H1 (cell line): ENCODE results near the gene ANKRD60. TPM values are rescaled to one million over a fixed set of nuclear protein-coding genes. Genes with fewer than 3 reads are reported as not detected.

Source experiments
- CTCF ChIA-PET: fragments of 300-600 bp; sonication (Branson Sonifier 250); formaldehyde crosslinking; loops from one replicate; lab custom pipeline; 2021; ENCODE audit not compliant: partially characterized antibody; lab: Charles Lee
- POLR2A ChIA-PET: fragments of 300-600 bp; sonication (Branson Sonifier 250); formaldehyde crosslinking; loops from one replicate; lab custom pipeline; 2021; ENCODE audit warnings: inconsistent platforms; ENCODE audit not compliant: partially characterized antibody; lab: Charles Lee
- DNase-seq, 2 experiments: peaks; one replicate each; pipeline versions ENCODE4 v3.0.0 to v3.0.0-alpha.2; 2010 to 2022; ENCODE audit warnings: low spot score in 2 of 2, low read depth in 1 of 2, mixed read lengths in 1 of 2
- FAIRE-seq: peaks from 2 replicates; lab custom pipeline; 2011; peaks lifted over from hg19 to GRCh38; lab: Jason Lieb, UNC
- H2AFZ ChIP-seq: 2 replicates; pipeline ENCODE4 v1.8.1; 2012; ENCODE audit warnings: low read length, inconsistent platforms
- H2AK5ac ChIP-seq: 2 replicates; pipeline ENCODE4 v1.6.1; 2013; ENCODE audit warnings: low read depth, low read length
- H2BK120ac ChIP-seq: replicated peaks from 2 replicates; pipeline ENCODE3; 2013; ENCODE audit warnings: low read depth, low read length, inconsistent platforms
- H2BK12ac ChIP-seq: 2 replicates; pipeline ENCODE4 v1.6.1; 2013; ENCODE audit warnings: low read depth, low read length
- H2BK15ac ChIP-seq: 2 replicates; pipeline ENCODE4 v1.6.1; 2013; ENCODE audit warnings: low read length
- H2BK20ac ChIP-seq: 2 replicates; pipeline ENCODE4 v1.6.1; 2013; ENCODE audit warnings: low read length
- H2BK5ac ChIP-seq: 2 replicates; pipeline ENCODE4 v1.6.1; 2013; ENCODE audit warnings: low read depth, low read length
- H3K14ac ChIP-seq: 2 replicates; pipeline ENCODE4 v1.6.1; 2013; ENCODE audit warnings: inconsistent platforms; ENCODE audit not compliant: insufficient read length
- H3K18ac ChIP-seq: 2 replicates; pipeline ENCODE4 v1.6.1; 2013; ENCODE audit warnings: low read length; ENCODE audit errors: extremely low read depth
- H3K23ac ChIP-seq: 2 replicates; pipeline ENCODE4 v1.6.1; 2013; ENCODE audit warnings: inconsistent platforms; ENCODE audit not compliant: insufficient read length
- H3K23me2 ChIP-seq: 2 replicates; pipeline ENCODE4 v1.6.1; 2013; ENCODE audit warnings: low read depth, low read length
- H3K27ac ChIP-seq: 2 replicates; pipeline ENCODE4 v1.6.1; 2011; ENCODE audit warnings: low read depth, low read length, inconsistent platforms
- H3K27me3 ChIP-seq, 4 experiments: replicated peaks in 1 of 4; 1 replicate in 1 of 4; 2 replicates in 3 of 4; pipeline versions ENCODE4 v1.6.1 to v1.8.1; 2011 to 2013; ENCODE audit warnings: low read length in 3 of 4, mild to moderate bottlenecking in 3 of 4, inconsistent platforms in 2 of 4, mixed read lengths in 2 of 4, moderate library complexity in 1 of 4; ENCODE audit not compliant: control insufficient read depth in 3 of 4, insufficient read depth in 3 of 4; ENCODE audit errors: extremely low read depth in 1 of 4
- H3K36me3 ChIP-seq, 4 experiments: 2 replicates each; pipeline versions ENCODE4 v1.6.1 to v1.8.1; 2011 to 2013; ENCODE audit warnings: mild to moderate bottlenecking in 4 of 4, low read length in 3 of 4, moderate library complexity in 2 of 4, control low read depth in 1 of 4, inconsistent platforms in 1 of 4; ENCODE audit not compliant: insufficient read depth in 4 of 4, control insufficient read depth in 2 of 4
- H3K4ac ChIP-seq: replicated peaks from 2 replicates; pipeline ENCODE3; 2013; ENCODE audit warnings: low read length, low read depth, mixed read lengths, inconsistent platforms; ENCODE audit not compliant: insufficient read length
- H3K4me1 ChIP-seq, 4 experiments: replicated peaks in 1 of 4; 1 replicate in 1 of 4; 2 replicates in 3 of 4; pipeline versions ENCODE4 v1.6.1 to v1.8.1; 2011 to 2013; ENCODE audit warnings: low read length in 3 of 4, inconsistent platforms in 2 of 4, mixed read lengths in 1 of 4; ENCODE audit not compliant: insufficient read depth in 4 of 4, control insufficient read depth in 3 of 4
- H3K4me2 ChIP-seq, 2 experiments: 2 replicates each; pipeline versions ENCODE4 v1.6.1 to v1.8.1; 2011 to 2013; ENCODE audit warnings: low read depth in 2 of 2, low read length in 2 of 2, control low read depth in 1 of 2, inconsistent platforms in 1 of 2, mild to moderate bottlenecking in 1 of 2; ENCODE audit not compliant: insufficient read depth in 1 of 2
- H3K4me3 ChIP-seq, 4 experiments: fragments of 200-600, 300-600 bp in 1 of 4; sonication (generic), shearing (Covaris generic), sonication (Bioruptor Twin) in 1 of 4; 2 replicates each; pipeline versions ENCODE4 v1.5.1 to v1.8.1; 2011 to 2016; ENCODE audit warnings: low read length in 4 of 4, low read depth in 3 of 4, control low read depth in 2 of 4, inconsistent platforms in 2 of 4, mild to moderate bottlenecking in 2 of 4, mixed read lengths in 1 of 4, moderate library complexity in 1 of 4; ENCODE audit not compliant: insufficient read depth in 2 of 4; ENCODE audit errors: extremely low read depth in 1 of 4
- H3K56ac ChIP-seq: replicated peaks from 2 replicates; pipeline ENCODE3; 2013; ENCODE audit warnings: low read depth, mild to moderate bottlenecking, mixed read lengths, low read length, inconsistent platforms; ENCODE audit not compliant: insufficient read length
- H3K79me1 ChIP-seq: 2 replicates; pipeline ENCODE4 v1.6.1; 2013; ENCODE audit warnings: low read depth, low read length, control low read depth
- H3K79me2 ChIP-seq, 2 experiments: 2 replicates each; pipeline versions ENCODE4 v1.6.1 to v1.8.1; 2012 to 2013; ENCODE audit warnings: low read length in 2 of 2, mild to moderate bottlenecking in 2 of 2, inconsistent platforms in 1 of 2; ENCODE audit not compliant: insufficient read depth in 2 of 2, control insufficient read depth in 1 of 2
- H3K9ac ChIP-seq, 4 experiments: replicated peaks in 1 of 4; 1 replicate in 1 of 4; 2 replicates in 3 of 4; pipeline versions ENCODE4 v1.6.1 to v1.8.1; 2011 to 2013; ENCODE audit warnings: low read depth in 3 of 4, low read length in 3 of 4, control low read depth in 2 of 4, mild to moderate bottlenecking in 2 of 4, moderate library complexity in 2 of 4, inconsistent platforms in 1 of 4; ENCODE audit errors: extremely low read depth in 1 of 4
- H3K9me3 ChIP-seq, 2 experiments: 2 replicates each; pipeline versions ENCODE4 v1.6.1 to v1.8.1; 2012 to 2013; ENCODE audit warnings: mild to moderate bottlenecking in 2 of 2, moderate library complexity in 2 of 2, control low read depth in 1 of 2, inconsistent platforms in 1 of 2, low read depth in 1 of 2, low read length in 1 of 2, mixed read lengths in 1 of 2; ENCODE audit not compliant: insufficient read depth in 2 of 2
- H4K20me1 ChIP-seq, 2 experiments: replicated peaks in 1 of 2; 2 replicates each; pipeline versions ENCODE3 to v1.8.1; 2011 to 2013; ENCODE audit warnings: inconsistent platforms in 2 of 2, low read length in 2 of 2, mild to moderate bottlenecking in 1 of 2; ENCODE audit not compliant: insufficient read depth in 2 of 2, control insufficient read depth in 1 of 2
- H4K5ac ChIP-seq: 2 replicates; pipeline ENCODE4 v1.6.1; 2013; ENCODE audit warnings: low read length, low read depth, mixed read lengths, inconsistent platforms; ENCODE audit not compliant: insufficient read length
- H4K8ac ChIP-seq: 2 replicates; pipeline ENCODE4 v1.8.0; 2013; ENCODE audit warnings: mild to moderate bottlenecking, moderate library complexity, low read length, inconsistent platforms; ENCODE audit not compliant: insufficient read depth; ENCODE audit errors: extremely low read depth
- H4K91ac ChIP-seq: replicated peaks from 2 replicates; pipeline ENCODE3; 2013; ENCODE audit warnings: low read length, mixed read lengths, inconsistent platforms; ENCODE audit not compliant: insufficient read length
- ASH2L ChIP-seq: fragments of 200-600, 300-600 bp; sonication (generic); IDR thresholded peaks from one replicate; pipeline ENCODE4 v1.7.1; 2017; ENCODE audit warnings: low read length
- CHD2 ChIP-seq: IDR thresholded peaks from 2 replicates; pipeline ENCODE4 v1.6.1; 2012; ENCODE audit warnings: low read length, improper control_type of control experiment
- CTBP2 ChIP-seq: IDR thresholded peaks from 2 replicates; pipeline ENCODE4 v1.7.0; 2011; ENCODE audit warnings: borderline replicate concordance, mild to moderate bottlenecking, moderate library complexity, mixed read lengths, low read length; ENCODE audit not compliant: insufficient read depth, insufficient read length
- GABPA ChIP-seq: IDR thresholded peaks from 2 replicates; pipeline ENCODE4 v1.6.1; 2011; ENCODE audit warnings: mild to moderate bottlenecking, low read length, moderate library complexity, borderline replicate concordance; ENCODE audit not compliant: insufficient read depth
- GTF2F1 ChIP-seq: IDR thresholded peaks from 2 replicates; pipeline ENCODE4 v1.6.1; 2012; ENCODE audit warnings: low read depth, low read length, improper control_type of control experiment, borderline replicate concordance
- PHF8 ChIP-seq: fragments of 200-600 bp; sonication (generic); conservative IDR thresholded peaks from 2 replicates; pipeline ENCODE4 v1.7.1; 2012; ENCODE audit warnings: low read depth, mild to moderate bottlenecking, inconsistent platforms, low read length, moderate library complexity
- RBBP5 ChIP-seq: IDR thresholded peaks from 2 replicates; pipeline ENCODE4 v1.7.1; 2012; ENCODE audit warnings: low read depth, mild to moderate bottlenecking, inconsistent platforms, low read length, moderate library complexity, borderline replicate concordance
- RXRA ChIP-seq: IDR thresholded peaks from 2 replicates; pipeline ENCODE4 v1.6.1; 2011; ENCODE audit warnings: low read depth, mild to moderate bottlenecking, low read length, moderate library complexity; ENCODE audit not compliant: insufficient read depth
- SIN3A ChIP-seq, 2 experiments: IDR thresholded peaks in 1 of 2; conservative IDR thresholded peaks in 1 of 2; 2 replicates each; pipeline ENCODE4 v1.6.1; 2011 to 2012; ENCODE audit warnings: low read length in 2 of 2, improper control_type of control experiment in 1 of 2, low read depth in 1 of 2, mild to moderate bottlenecking in 1 of 2
- SIRT6 ChIP-seq: IDR thresholded peaks from one replicate; pipeline ENCODE4 v1.7.1; 2012; ENCODE audit warnings: low read length, inconsistent platforms
- SIX5 ChIP-seq: IDR thresholded peaks from 2 replicates; pipeline ENCODE4 v1.6.1; 2011; ENCODE audit warnings: mild to moderate bottlenecking, low read depth, low read length
- SUZ12 ChIP-seq: fragments of 200-600 bp; sonication (generic); IDR thresholded peaks from 2 replicates; pipeline ENCODE4 v1.6.1; 2012; ENCODE audit warnings: mild to moderate bottlenecking, inconsistent platforms, low read length, moderate library complexity, mixed read lengths
- WGBS, 2 experiments: shearing (Covaris generic) in 1 of 2; methylation state at CpG; one replicate each; pipeline versions ENCODE4 v1.1.6 to v1.1.7; 2013 to 2015; ENCODE audit warnings: low lambda C conversion rate in 2 of 2, mixed read lengths in 2 of 2, inconsistent platforms in 1 of 2, low coverage in 1 of 2, missing lambda C conversion rate in 1 of 2; ENCODE audit not compliant: insufficient replicate concordance in 2 of 2, insufficient coverage in 1 of 2, insufficient read length in 1 of 2; ENCODE audit errors: extremely low coverage in 1 of 2, missing lambda C conversion rate in 1 of 2; 5-methylcytosine and 5-hydroxymethylcytosine counted together
- polyA plus RNA-seq, 7 experiments: library from polyadenylated mRNA; depleted of rRNA in 3 of 7; stranded (reverse) in 5 of 7; unstranded in 2 of 7; fragments of >200 nt in 5 of 7; fragments of 200-250 nt in 2 of 7; gene quantifications; 1 replicate in 5 of 7; 2 replicates in 1 of 7; 4 replicates in 1 of 7; pipeline versions ENCODE4 v1.2.1 to v1.2.3, GENCODE V29; 2011 to 2013; ENCODE audit warnings: missing spikeins in 2 of 7, mixed read lengths in 2 of 7
- total RNA-seq: library from RNA; stranded (reverse); fragmentation: NEBNext Ultra II Directional; extraction: Animal tissue kit (Norgen Biotek cat#: 25700); gene quantifications from 2 replicates; pipeline ENCODE4 v1.2.1, GENCODE V29; 2021

ANKRD60 gene
- total and polyA plus RNA-seq, 2 of the 8 experiments (the other 6 are each of a cell fraction or from before 2014, with no cell fraction given) = not detected

- H2BK5ac ChIP-seq = no peak overlapping the region
- H4K91ac ChIP-seq = no peak overlapping the region
- H4K8ac ChIP-seq = peak overlapping the region; percentile 57; the same call in 1 of the 2 replicates
- H3K36me3 ChIP-seq = no peaks in the 10 kb centered on the region
- no peak overlapping the region for H2AK5ac ChIP-seq
- no peak overlapping the region for H2AFZ ChIP-seq
- WGBS, 2 experiments = 83% methylated on average over 8 of the region's 8 CpGs; no CpG with 5 or more reads in 1 of the 2 experiments
- H3K27ac ChIP-seq = no peak overlapping the region
- H2BK20ac ChIP-seq = no peak overlapping the region
- H3K79me2 ChIP-seq = no peaks in the 10 kb centered on the region
- CTCF ChIA-PET = interaction anchor here (0.7 to 12.4 kb wide), 3 partner anchors 13 to 500 kb away, joined by 3 to 130 read pairs (median 4); no protein-coding TSS in a partner anchor
- no peak overlapping the region for H4K5ac ChIP-seq
- H3K4me1 ChIP-seq = no peaks in the 10 kb centered on the region
- H3K4me3 ChIP-seq = no peak overlapping the region
- H3K4me2 ChIP-seq = no peak overlapping the region
- peaks cover 4% of the 10 kb centered on the region; the same call in 1 of the 2 replicates for H3K23me2 ChIP-seq
- no peak for TF ChIP-seq RBBP5
- TF ChIP-seq ASH2L = no peak
- no peak for TF ChIP-seq CTBP2
- TF ChIP-seq GTF2F1 = no peak
- no peak for TF ChIP-seq SIN3A (conservative IDR thresholded peaks at IDR 0.05 in 1 of 2, IDR thresholded peaks at IDR 0.05 in 1 of 2; ENCODE audit: low read depth in 1 of 2, low read length in 2 of 2)
- no peak for TF ChIP-seq SUZ12
- TF ChIP-seq GABPA = no peak
- no peak for TF ChIP-seq SIX5
- TF ChIP-seq SIRT6 = no peak
- no peak for TF ChIP-seq PHF8
- TF ChIP-seq RXRA = no peak
- TF ChIP-seq CHD2 = no peak
- POLR2A ChIA-PET = no interaction called here
- H3K14ac ChIP-seq = no peak overlapping the region
- H2BK12ac ChIP-seq = no peak overlapping the region
- no peak overlapping the region for H3K9ac ChIP-seq
- H3K9me3 ChIP-seq = no peaks in the 10 kb centered on the region
- H3K27me3 ChIP-seq = no peaks in the 10 kb centered on the region
- H3K4ac ChIP-seq = no peak overlapping the region
- DNase-seq (no peak), FAIRE-seq (no peak)
- no peak overlapping the region for H3K23ac ChIP-seq
- H2BK15ac ChIP-seq = no peak overlapping the region
- H3K18ac ChIP-seq = no peak overlapping the region
- no peak overlapping the region for H3K56ac ChIP-seq
- H3K79me1 ChIP-seq = no peaks in the 10 kb centered on the region
- H2BK120ac ChIP-seq = no peak overlapping the region
- no peaks in the 10 kb centered on the region for H4K20me1 ChIP-seq
Measured at GRCh38 chr20:58197185-58197469, 31.3 kb downstream of the ANKRD60 start.
